OCI-LY7 (cell line): Measurements from ENCODE around the gene SART1. TPM values are rescaled to one million over a fixed set of nuclear protein-coding genes. Genes with fewer than 3 reads are reported as not detected.

Source experiments
- Bru-seq: library from RNA; stranded (reverse); fragments of 400-500 nt; gene quantifications from one replicate; lab custom pipeline; 2021; lab: Mats Ljungman, UMichigan
- BruChase-seq, 2 experiments: library from RNA; stranded (reverse); fragments of 400-500 nt; gene quantifications; one replicate each; lab custom pipeline; 2021; lab: Mats Ljungman, UMichigan
- BruUV-seq: library from RNA; stranded (reverse); fragments of 400-500 nt; replicated peaks from 2 replicates; lab custom pipeline; 2021; lab: Mats Ljungman, UMichigan
- CTCF ChIA-PET: fragments of 300-600 bp; sonication (Branson Sonifier 250); formaldehyde crosslinking; loops from one replicate; lab custom pipeline; 2022; ENCODE audit warnings: antibody characterized with exemption; ENCODE audit not compliant: unreplicated experiment; lab: Charles Lee
- POLR2A ChIA-PET: fragments of 300-600 bp; sonication (Branson Sonifier 250); formaldehyde crosslinking; loops from one replicate; lab custom pipeline; 2022; ENCODE audit warnings: antibody characterized with exemption; lab: Charles Lee
- DNase-seq: peaks from one replicate; pipeline ENCODE4 v3.0.0-alpha.2; 2015; ENCODE audit warnings: low spot score
- H2AFZ ChIP-seq: fragments of 200-600 bp; sonication (generic), shearing (Covaris generic); 2 replicates; pipeline ENCODE4 v1.6.1; 2014; ENCODE audit warnings: mild to moderate bottlenecking, antibody characterized with exemption, low read length, moderate library complexity
- H3K27ac ChIP-seq: fragments of 200-600 bp; sonication (generic); 2 replicates; pipeline ENCODE4 v1.5.1; 2014; ENCODE audit warnings: mixed run types, low read depth, mild to moderate bottlenecking, moderate library complexity, low read length, inconsistent platforms; ENCODE audit not compliant: poor library complexity, severe bottlenecking
- H3K36me3 ChIP-seq: fragments of 200-600 bp; sonication (generic); 2 replicates; pipeline ENCODE4 v1.6.1; 2014; ENCODE audit warnings: mild to moderate bottlenecking, antibody characterized with exemption, low read length, moderate library complexity, mixed read lengths; ENCODE audit not compliant: insufficient read depth
- H3K4me1 ChIP-seq: fragments of 200-600 bp; sonication (generic); 2 replicates; pipeline ENCODE4 v1.5.1; 2014; ENCODE audit warnings: mild to moderate bottlenecking, low read length; ENCODE audit not compliant: insufficient read depth, poor library complexity, severe bottlenecking
- H3K4me2 ChIP-seq: fragments of 200-600 bp; sonication (generic); 2 replicates; pipeline ENCODE4 v1.6.1; 2014; ENCODE audit warnings: mild to moderate bottlenecking, low read length
- H3K4me3 ChIP-seq: fragments of 200-600 bp; sonication (generic); 2 replicates; pipeline ENCODE4 v1.5.1; 2014; ENCODE audit warnings: mild to moderate bottlenecking, low read depth, low read length; ENCODE audit not compliant: poor library complexity, severe bottlenecking
- H3K79me2 ChIP-seq: fragments of 200-600 bp; sonication (generic); 2 replicates; pipeline ENCODE4 v1.6.1; 2016; ENCODE audit warnings: low read depth, mild to moderate bottlenecking, low read length, moderate library complexity, mixed read lengths; ENCODE audit not compliant: insufficient read depth
- H3K9me2 ChIP-seq: fragments of 200-600 bp; sonication (generic); 2 replicates; pipeline ENCODE4 v1.6.1; 2016; ENCODE audit warnings: mild to moderate bottlenecking, low read length, mixed read lengths; ENCODE audit not compliant: insufficient read depth
- H3K9me3 ChIP-seq: fragments of 200-600 bp; sonication (generic); 2 replicates; pipeline ENCODE4 v1.6.1; 2014; ENCODE audit warnings: mild to moderate bottlenecking, mixed run types, low read length, mixed read lengths
- H4K20me1 ChIP-seq: fragments of 200-600 bp; sonication (generic); 2 replicates; pipeline ENCODE4 v1.6.1; 2014; ENCODE audit warnings: mild to moderate bottlenecking, antibody characterized with exemption, low read length, moderate library complexity, mixed read lengths; ENCODE audit not compliant: insufficient read depth
- EZH2phosphoT487 ChIP-seq: fragments of 200-600 bp; sonication (generic); IDR thresholded peaks from 2 replicates; pipeline ENCODE4 v1.6.1; 2018; ENCODE audit warnings: low read depth, borderline replicate concordance, mild to moderate bottlenecking, mixed run types, antibody characterized with exemption, low read length, moderate library complexity, mixed read lengths
- intact Hi-C: fragments of 100-400 bp; cut with micrococcal nuclease; formaldehyde crosslinking; loops from one replicate; pipeline ENCODE4 v1.10.0; 2022; ENCODE audit not compliant: unreplicated experiment
- long read RNA-seq: library from polyadenylated mRNA; stranded (forward); transcript quantifications from one replicate; pipeline ENCODE4 v2.0.0, GENCODE V29; 2022
- total RNA-seq, 2 experiments: library from RNA; depleted of rRNA in 1 of 2; stranded (reverse); fragments of >200 nt in 1 of 2; shearing (Covaris generic) in 1 of 2; gene quantifications; 2 replicates each; pipeline ENCODE4 v1.2.3, GENCODE V29; 2014 to 2022
- TF ChIP-seq, protein P1 (sequence below): fragments of 200-600 bp; sonication (generic); conservative IDR thresholded peaks from 2 replicates; pipeline ENCODE4 v1.5.1; 2014; ENCODE audit warnings: mild to moderate bottlenecking, antibody characterized with exemption, low read length, moderate library complexity, mixed read lengths

SART1 gene, protein sequence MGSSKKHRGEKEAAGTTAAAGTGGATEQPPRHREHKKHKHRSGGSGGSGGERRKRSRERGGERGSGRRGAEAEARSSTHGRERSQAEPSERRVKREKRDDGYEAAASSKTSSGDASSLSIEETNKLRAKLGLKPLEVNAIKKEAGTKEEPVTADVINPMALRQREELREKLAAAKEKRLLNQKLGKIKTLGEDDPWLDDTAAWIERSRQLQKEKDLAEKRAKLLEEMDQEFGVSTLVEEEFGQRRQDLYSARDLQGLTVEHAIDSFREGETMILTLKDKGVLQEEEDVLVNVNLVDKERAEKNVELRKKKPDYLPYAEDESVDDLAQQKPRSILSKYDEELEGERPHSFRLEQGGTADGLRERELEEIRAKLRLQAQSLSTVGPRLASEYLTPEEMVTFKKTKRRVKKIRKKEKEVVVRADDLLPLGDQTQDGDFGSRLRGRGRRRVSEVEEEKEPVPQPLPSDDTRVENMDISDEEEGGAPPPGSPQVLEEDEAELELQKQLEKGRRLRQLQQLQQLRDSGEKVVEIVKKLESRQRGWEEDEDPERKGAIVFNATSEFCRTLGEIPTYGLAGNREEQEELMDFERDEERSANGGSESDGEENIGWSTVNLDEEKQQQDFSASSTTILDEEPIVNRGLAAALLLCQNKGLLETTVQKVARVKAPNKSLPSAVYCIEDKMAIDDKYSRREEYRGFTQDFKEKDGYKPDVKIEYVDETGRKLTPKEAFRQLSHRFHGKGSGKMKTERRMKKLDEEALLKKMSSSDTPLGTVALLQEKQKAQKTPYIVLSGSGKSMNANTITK
- 50.4 and 93.8 TPM in 2 replicates for total RNA-seq (2014; rRNA removed; shearing (Covaris generic))
- 55.5 and 57.8 TPM in 2 replicates for total RNA-seq (2022)
- Bru-seq, nascent RNA: percentile 66 among the genes with signal in this experiment
- percentile 81 among the genes with signal in this experiment for BruChase-seq, experiment 1, labeled RNA remaining after a 6-hour chase
- BruChase-seq, experiment 2, labeled RNA remaining after a 2-hour chase: percentile 78 among the genes with signal in this experiment
- long read RNA-seq, transcript SART1-201 (20 exons, 3,293 nt): major isoform, 107 of 146 reads
- long read RNA-seq, partial matches to known transcripts: 15 of 146 reads
- long read RNA-seq, other reads (novel, unspliced or antisense): 23 of 146 reads

DNA sequence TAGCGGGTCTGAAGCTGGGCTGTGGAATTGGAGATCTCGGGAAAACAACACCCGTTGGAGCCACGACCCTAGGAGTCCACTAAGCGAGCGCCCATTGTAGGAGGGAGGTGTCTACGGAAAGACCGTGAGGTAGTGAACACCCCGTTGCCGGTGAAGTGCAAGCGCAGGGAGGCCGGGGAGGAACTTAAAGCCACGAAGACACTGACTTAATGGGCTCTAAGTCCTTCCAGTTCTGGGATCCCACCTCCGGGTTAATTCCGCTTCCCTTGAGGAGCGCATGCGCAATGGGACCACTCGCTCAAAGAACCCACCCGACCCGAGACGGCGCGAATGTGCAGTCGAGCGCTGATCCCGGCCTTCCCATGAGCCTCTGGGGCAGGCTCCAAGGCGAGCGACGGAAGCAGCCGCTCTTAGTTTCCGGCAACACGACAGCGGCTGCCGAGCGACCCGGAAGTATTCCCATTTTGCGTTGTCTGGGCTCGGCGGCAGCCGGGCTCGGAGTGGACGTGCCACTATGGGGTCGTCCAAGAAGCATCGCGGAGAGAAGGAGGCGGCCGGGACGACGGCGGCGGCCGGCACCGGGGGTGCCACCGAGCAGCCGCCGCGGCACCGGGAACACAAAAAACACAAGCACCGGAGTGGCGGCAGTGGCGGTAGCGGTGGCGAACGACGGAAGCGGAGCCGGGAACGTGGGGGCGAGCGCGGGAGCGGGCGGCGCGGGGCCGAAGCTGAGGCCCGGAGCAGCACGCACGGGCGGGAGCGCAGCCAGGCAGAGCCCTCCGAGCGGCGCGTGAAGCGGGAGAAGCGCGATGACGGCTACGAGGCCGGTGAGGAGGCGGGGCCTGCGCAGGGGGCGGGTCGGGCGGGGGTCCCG lies at the start of gene SART1:
Gene SART1, plus strand, starts transcription at position 468 of the 874 bp plus-strand sequence. Its CDS starts 47 bp downstream, at position 515.
- Histone ChIP-seq H3K4me1 (peaks cover 24% of the 10 kb centered on the region), H2AFZ (peak within 1 kb of the TSS; percentile 83; the same call in 1 of the 2 replicates), H3K9me2 (no peaks in the 10 kb centered on the region), H4K20me1 (peaks cover 7% of the 10 kb centered on the region; the same call in 1 of the 2 replicates), H3K79me2 (peaks cover 27% of the 10 kb centered on the region), H3K4me3 (peak within 1 kb of the TSS; percentile 89), H3K27ac (peak within 1 kb of the TSS; percentile 69), H3K9me3 (no peaks in the 10 kb centered on the region), H3K4me2 (peak within 1 kb of the TSS; percentile 100), H3K36me3 (peaks cover 28% of the 10 kb centered on the region)
- CTCF ChIA-PET: no interaction called here
- TF ChIP-seq EZH2phosphoT487: no peak
- TF ChIP-seq, protein P1, sequence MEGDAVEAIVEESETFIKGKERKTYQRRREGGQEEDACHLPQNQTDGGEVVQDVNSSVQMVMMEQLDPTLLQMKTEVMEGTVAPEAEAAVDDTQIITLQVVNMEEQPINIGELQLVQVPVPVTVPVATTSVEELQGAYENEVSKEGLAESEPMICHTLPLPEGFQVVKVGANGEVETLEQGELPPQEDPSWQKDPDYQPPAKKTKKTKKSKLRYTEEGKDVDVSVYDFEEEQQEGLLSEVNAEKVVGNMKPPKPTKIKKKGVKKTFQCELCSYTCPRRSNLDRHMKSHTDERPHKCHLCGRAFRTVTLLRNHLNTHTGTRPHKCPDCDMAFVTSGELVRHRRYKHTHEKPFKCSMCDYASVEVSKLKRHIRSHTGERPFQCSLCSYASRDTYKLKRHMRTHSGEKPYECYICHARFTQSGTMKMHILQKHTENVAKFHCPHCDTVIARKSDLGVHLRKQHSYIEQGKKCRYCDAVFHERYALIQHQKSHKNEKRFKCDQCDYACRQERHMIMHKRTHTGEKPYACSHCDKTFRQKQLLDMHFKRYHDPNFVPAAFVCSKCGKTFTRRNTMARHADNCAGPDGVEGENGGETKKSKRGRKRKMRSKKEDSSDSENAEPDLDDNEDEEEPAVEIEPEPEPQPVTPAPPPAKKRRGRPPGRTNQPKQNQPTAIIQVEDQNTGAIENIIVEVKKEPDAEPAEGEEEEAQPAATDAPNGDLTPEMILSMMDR: no peak
- POLR2A ChIA-PET: no interaction called here
- intact Hi-C loops: loop anchor here (1.0 kb wide), 3 partner anchors 41 to 101 kb away; partner anchors contain the start of genes BANF1, EIF1AD, FIBP and MUS81
- DNase-seq: peak; percentile 99
- TSS peak; percentile 97 for BruUV-seq

DNA sequence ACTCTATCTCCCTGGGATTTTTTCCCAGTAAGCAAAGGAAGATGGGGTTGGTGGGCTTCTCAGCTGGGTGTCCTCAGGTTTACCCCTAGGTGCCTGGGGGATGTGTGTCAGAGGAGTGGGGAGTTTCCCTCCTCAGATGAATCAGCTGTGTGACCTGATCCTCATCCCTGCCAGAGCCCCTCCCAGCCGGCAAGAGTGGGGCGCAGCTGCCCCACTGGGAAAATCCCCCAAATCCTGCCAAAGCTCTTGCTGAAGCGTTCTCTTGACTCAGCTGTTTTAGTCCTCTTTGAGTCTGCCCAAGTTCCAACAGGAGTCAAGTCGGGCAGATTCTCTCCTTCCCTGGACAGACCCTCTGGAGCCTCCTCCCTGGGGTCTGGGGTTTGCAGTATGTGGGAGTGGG lies 48.7 kb upstream of the SART1 start:
- Histone ChIP-seq H3K9me3 (no peaks in the 10 kb centered on the region), H2AFZ (no peak overlapping the region), H3K27ac (no peak overlapping the region), H4K20me1 (no peaks in the 10 kb centered on the region), H3K4me3 (no peak overlapping the region), H3K4me2 (no peak overlapping the region), H3K4me1 (peaks cover 8% of the 10 kb centered on the region), H3K79me2 (peaks cover 5% of the 10 kb centered on the region; the same call in 1 of the 2 replicates), H3K36me3 (no peaks in the 10 kb centered on the region), H3K9me2 (no peaks in the 10 kb centered on the region)
- DNase-seq: no peak
- CTCF ChIA-PET: no interaction called here
- intact Hi-C loops: no loop called here
- BruUV-seq: no TSS peak
- TF ChIP-seq EZH2phosphoT487: no peak
- TF ChIP-seq, protein P1: no peak
- POLR2A ChIA-PET: interaction anchor here (1.4 kb wide), 1 partner anchor 11 kb away, joined by 3 read pairs; no protein-coding TSS in a partner anchor
